Stimulated activated naive CD8-positive, alpha-beta T cell treated with anti-CD3 and anti-CD28 coated beads, Interleukin-15, Interleukin-2, amounts not matched to agents 100 U/mL and 50 U/mL, for 24 hours (primary cell): Measurements from ENCODE around the gene ZNF518B.
A peak's percentile ranks its signal among the peaks of the same experiment; 100 is the strongest.

Experiments used
- ATAC-seq: fragments of 150-1000 bp; cut with Tn5 transposase; one replicate; pipeline ENCODE4 v1.10.0; 2021
- DNase-seq: peaks from one replicate; pipeline ENCODE4 v3.0.0; 2021

Gene ZNF518B

DNA sequence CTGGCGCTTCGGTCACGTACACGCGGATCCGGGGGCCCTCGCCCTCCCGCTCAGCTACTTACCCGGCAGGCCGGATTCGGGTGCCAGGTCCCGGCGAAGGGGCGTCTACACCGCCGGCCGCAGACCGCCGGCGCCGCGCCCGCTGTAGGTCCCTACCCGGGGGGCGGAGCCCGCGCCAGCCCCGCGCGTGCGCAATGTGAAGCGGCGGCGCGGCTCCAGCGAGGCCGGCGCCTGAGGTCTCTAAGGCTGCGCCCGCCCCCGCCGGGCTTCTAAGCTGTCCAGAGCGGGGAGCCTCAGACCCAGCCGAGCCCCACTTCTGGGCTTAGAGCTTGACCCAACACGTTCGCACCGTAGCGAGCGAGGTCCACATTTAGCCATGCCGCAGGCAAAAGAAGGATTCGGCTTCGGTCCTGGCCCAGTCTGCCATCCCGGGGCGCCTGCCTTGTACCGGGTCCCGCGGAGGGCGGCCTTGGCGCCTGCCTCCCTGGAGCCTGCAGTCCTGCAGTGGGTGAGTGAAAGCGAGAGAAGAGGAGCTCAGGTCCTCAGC lies at the start of gene ZNF518B:
ZNF518B (minus strand) TSS at position 172 of the 547 bp plus-strand sequence. CDS start 11,098 bp downstream, outside the sequence.
- DNase-seq (peak; percentile 85), ATAC-seq (peak; percentile 67)

DNA sequence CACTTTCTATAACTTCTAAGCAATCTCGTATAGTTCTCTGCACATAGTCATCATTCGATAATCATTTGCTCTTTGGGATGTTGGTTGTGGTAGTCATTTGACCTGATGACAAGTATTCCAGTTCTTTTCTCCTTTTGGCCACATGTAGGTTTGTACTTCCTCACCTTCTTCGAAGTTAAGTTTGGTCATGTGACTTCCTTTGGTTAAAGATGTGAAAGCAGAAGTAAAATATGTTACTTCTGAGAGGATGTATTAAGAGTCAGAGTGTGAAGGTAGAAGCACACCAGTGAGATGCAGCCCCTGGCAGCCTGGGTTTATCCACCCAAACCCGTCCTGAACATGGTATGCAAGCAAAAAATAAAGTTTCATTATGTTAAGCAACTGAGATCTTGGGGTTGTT lies 48.9 kb upstream of the ZNF518B start:
- ATAC-seq (no peak), DNase-seq (no peak)

- DNase-seq: no peak
- no peak for ATAC-seq
Observed at GRCh38 chr4:10504570-10505179, 47.4 kb upstream of the ZNF518B start.

GRCh38 chr4:10502717-10503116 lies 45.5 kb upstream of the ZNF518B start:
- ATAC-seq: no peak

DNA sequence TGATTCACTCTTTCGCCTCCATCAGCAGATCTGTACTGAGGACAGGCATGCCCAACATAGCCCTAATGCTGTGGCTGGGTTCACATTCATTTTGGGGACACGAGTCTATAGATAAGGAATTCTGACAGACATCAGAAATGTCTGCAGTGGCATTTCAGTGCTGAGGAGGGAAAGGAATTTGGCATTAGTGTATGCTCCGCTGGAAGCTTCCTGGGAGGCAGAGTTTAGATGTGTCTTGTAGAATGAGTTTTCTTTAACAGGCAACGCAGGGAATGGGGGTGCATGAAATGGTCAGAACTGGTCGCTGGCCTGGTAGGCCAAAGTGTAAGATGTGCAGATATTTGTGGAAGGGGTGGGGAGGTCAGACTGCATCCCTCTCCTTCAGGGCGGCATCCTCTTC lies 43.5 kb upstream of the ZNF518B start:
- ATAC-seq: no peak
- no peak for DNase-seq

More at GRCh38 chr4:10502717-10503116, 45.5 kb upstream of the ZNF518B start:
- no peak for DNase-seq

DNA sequence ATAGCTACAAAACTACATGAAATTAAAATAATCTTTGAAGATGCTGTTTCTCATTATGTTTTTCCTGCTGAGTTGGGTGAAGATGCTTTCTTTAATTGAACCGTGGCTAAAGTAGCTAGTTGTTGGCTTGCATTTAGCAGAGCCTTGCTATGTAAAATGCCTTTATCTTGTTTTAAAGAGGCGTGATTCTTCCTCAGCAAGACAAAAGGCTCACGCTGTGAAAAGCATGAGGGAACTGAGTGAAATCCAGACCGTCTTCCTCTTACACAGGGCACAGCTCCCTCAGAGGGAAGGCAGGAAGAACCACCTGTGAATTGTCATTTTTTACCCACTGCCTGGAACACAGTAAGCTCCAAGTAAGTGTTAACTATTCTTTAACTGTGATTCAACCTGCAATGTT lies 39.0 kb upstream of the ZNF518B start:
- DNase-seq (no peak), ATAC-seq (no peak)

DNA sequence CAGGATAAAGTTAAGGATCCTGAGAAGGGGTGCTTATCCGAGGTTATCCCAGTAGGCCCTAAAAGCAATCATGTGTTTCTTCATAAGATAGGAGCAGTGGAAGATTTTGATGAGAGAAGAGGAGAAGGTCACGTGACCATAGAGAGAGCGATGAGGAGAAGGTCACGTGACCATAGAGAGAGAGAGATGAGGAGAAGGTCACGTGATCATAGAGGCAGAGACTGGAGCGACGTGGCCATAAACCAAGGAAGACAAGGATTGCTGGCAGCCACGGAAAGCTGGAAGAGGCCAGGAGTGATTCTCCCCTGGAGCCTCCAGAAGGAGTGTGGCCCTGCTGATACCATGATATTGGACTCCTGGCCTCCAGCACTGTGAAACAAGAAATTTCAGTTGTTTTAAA lies 38.4 kb upstream of the ZNF518B start:
- ATAC-seq (no peak), DNase-seq (no peak)

GRCh38 chr4:10492464-10492863 lies 35.2 kb upstream of the ZNF518B start:
- ATAC-seq (no peak), DNase-seq (no peak)

DNA sequence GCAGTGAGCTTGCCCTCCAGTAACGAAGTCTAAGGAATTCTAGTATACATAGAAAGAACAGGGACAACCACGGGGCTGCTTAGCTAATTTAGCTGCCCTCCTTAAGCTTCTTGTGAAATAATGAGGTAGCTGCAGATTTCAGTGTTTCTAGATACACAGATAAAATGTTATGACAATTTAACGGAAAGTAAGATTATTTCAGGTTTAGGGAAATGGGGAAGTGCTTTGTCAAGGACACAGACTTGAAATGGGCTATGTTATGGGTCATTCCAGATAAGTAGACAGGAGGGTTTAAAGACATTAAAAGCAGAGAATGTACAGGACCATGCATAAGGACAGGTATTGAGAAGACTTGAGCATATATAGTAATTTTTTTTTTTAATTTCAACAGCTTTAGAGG lies 34.2 kb upstream of the ZNF518B start:
- DNase-seq (no peak), ATAC-seq (no peak)

DNA sequence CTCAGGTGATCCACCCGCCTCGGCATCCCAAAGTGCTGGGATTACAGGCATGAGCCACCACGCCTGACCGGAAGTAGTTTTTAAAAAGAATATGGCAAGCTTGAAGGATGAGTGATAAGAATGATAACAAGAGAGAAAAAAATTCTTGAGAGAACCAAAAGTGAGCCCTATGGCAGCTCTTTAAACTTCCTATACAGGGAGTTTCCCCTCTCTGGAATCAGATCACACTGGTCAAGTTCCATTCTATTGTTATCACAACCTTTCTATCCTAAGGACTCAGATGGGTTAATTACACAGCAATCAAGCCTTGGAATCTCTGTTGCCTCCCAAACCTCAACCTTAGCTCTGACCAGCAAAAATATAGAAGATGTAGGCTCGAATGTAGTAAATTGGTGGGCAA lies 33.8 kb upstream of the ZNF518B start:
- DNase-seq (no peak), ATAC-seq (no peak)

- DNase-seq (no peak), ATAC-seq (no peak)
Observed at GRCh38 chr4:10482913-10483312, 25.7 kb upstream of the ZNF518B start.

- no peak for DNase-seq
- no peak for ATAC-seq
Observed at GRCh38 chr4:10480616-10481015, 23.4 kb upstream of the ZNF518B start.

- DNase-seq: no peak
- no peak for ATAC-seq
Observed at GRCh38 chr4:10478621-10479020, 21.4 kb upstream of the ZNF518B start.

DNA sequence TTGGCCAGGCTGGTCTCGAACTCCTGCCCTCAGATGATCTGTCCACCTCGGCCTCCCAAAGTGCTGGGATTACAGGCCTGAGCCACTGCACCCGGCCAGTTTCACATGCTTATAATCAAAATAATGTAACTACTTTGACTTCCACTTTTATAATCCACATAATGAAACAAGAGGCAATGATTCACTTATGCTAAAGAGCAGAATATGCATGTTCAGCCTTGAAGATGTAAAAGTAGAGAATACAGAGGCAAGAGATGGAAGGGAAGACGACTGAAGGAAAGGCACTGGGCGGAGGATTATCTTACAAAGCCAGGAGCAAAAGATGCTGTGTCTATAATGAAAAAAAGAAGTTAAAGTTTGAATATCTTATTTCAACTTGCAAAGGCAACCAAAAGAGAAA lies 13.3 kb upstream of the ZNF518B start:
- DNase-seq (no peak), ATAC-seq (no peak)

GRCh38 chr4:10466161-10466560 lies 8.9 kb upstream of the ZNF518B start:
- no peak for ATAC-seq

GRCh38 chr4:10462876-10463275 lies 5.7 kb upstream of the ZNF518B start:
- no peak for ATAC-seq
- no peak for DNase-seq

More at GRCh38 chr4:10466161-10466560, 8.9 kb upstream of the ZNF518B start:
- no peak for DNase-seq

DNA sequence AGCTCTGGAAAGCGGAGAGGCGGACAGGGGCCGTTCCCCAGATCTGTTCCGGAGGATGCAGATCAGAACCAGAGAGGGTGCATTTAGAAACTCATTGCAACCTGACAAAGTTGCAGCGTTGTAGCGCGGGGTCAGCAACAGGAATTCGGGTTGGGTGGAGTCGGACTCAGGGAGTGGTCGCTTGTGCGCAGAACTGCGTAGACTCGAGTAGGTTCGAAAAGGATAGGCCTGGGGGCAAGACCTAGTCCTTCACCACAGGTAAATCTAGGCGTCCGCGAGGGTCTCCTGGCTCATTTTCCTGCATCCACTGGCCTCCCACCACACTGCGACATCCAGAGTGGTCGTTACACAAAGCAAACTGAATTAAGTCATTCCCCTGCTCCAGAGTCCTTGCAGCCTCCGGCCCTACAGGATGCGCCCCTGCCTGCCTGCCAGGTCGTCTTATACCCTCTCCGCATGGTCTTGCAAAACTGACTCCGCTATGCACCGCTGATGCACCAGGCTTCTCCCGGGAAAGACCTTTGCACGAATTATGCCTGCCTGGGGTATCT lies 4.7 kb upstream of the ZNF518B start:
- no peak for DNase-seq
- no peak for ATAC-seq

GRCh38 chr4:10461091-10461849 lies 4.0 kb upstream of the ZNF518B start:
- peak; percentile 81 for DNase-seq

DNA sequence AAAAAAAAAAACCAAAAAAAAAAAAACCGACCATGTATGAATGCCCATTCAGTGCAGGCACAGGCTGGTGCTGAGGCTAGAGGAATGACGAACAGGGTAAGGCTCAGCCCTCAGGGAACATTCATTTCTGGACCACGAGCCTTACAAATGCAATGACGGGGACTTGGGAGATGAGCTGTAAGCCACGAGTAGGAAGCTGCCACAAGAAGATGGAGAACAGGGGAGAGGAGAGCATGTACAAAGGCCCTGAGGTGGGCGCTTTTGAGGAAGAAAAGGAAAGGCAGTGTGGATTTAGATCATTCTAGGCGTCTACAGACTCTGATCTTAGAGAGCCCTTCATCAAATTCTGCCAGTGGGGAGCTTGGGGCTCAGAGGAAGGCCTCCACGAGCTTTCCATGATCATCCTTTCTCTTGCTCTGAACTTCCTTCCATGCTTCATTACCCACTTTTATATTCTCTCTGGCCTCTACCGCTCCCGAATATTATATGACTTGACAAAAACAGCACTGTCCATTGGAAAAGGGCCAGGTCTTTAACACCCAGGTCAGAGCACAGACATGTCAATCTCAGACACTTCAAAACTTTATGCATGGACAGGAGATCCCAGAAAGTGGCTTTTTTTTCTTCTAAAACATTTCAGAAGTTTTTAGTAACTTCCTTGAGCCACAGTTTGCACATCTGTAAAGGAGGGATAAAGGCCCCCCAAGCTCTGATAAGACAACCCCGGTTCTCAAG lies 3.3 kb upstream of the ZNF518B start:
- ATAC-seq (peak; percentile 36), DNase-seq (peak; percentile 29)

More at GRCh38 chr4:10461091-10461849, 4.0 kb upstream of the ZNF518B start:
- ATAC-seq: peak; percentile 82

- no peak for ATAC-seq
- DNase-seq: no peak
Observed at GRCh38 chr4:10459305-10459704, 2.1 kb upstream of the ZNF518B start.

GRCh38 chr4:10458177-10458576 lies 951 bp upstream of the ZNF518B start:
- ATAC-seq: no peak
- no peak for DNase-seq

DNA sequence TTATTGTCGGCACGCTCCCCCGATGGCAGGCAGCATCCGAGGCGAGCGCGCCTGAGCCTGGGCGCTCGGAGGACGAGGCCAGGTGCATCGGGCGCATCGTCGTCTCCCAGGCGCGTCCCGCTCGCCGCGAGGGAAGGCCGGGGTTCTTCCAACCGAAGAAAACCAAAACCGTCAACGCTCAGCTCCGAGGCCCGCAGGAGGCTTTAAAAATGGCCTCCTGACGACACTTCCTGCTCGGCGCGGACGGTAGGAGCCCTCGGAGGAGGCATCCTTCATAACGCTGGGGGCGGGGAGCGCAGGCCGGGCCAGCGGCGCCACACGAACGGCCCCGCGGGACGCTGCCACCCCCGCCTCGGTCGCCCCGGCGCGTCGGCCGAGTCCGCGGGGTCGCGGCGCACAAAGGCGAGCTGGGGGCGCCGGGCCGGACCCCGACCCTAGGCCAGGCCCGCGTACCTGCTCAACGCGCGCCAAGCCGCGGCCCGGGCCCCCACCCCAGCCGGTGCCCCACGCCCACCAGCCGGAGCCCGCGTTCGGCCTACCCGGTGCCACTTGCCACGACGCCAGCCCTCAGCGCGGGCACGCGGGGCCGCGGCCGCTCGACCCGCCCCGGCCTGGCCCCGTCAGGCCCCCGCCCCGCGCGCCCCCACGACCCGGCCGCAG lies 501 bp downstream of the ZNF518B start:
- ATAC-seq (peak; percentile 54), DNase-seq (peak; percentile 69)
